PC-3 (cell line): ENCODE measurements around the gene SAT2. TPM values are rescaled to one million over a fixed set of nuclear protein-coding genes. Genes with fewer than 3 reads are reported as not detected.

Experiments
- ATAC-seq: fragments of 200-7000 bp; cut with Tn5 transposase; 2 replicates; pipeline ENCODE4 v1.9.1; 2020; ENCODE audit warnings: mild to moderate bottlenecking, moderate library complexity
- BruUV-seq: library from RNA; stranded (reverse); fragments of 400-500 nt; replicated peaks from 2 replicates; lab custom pipeline; 2021; lab: Mats Ljungman, UMichigan
- CTCF ChIA-PET: fragments of 300-600 bp; sonication (Branson Sonifier 250); formaldehyde crosslinking; loops from one replicate; lab custom pipeline; 2022; ENCODE audit warnings: antibody characterized with exemption; lab: Charles Lee
- POLR2A ChIA-PET: fragments of 300-600 bp; sonication (Branson Sonifier 250); formaldehyde crosslinking; loops from one replicate; lab custom pipeline; 2022; ENCODE audit warnings: antibody characterized with exemption; ENCODE audit not compliant: unreplicated experiment; lab: Charles Lee
- DNase-seq: peaks from one replicate; pipeline ENCODE4 v3.0.0-alpha.2; 2015
- H2AFZ ChIP-seq: fragments of 300-600 bp; sonication (generic); 2 replicates; pipeline ENCODE4 v1.6.0; 2016; ENCODE audit warnings: antibody characterized with exemption, low read length
- H3F3A ChIP-seq: fragments of 300-600 bp; sonication (generic); one replicate; pipeline ENCODE4 v1.6.0; 2017; ENCODE audit warnings: antibody characterized with exemption, low read length, control low read depth, mild to moderate bottlenecking; ENCODE audit not compliant: unreplicated experiment
- H3K27ac ChIP-seq: fragments of 300-600 bp; sonication (generic); 2 replicates; pipeline ENCODE4 v1.5.1; 2016; ENCODE audit warnings: mild to moderate bottlenecking, low read length
- H3K27me3 ChIP-seq: fragments of 300-600 bp; sonication (generic); 2 replicates; pipeline ENCODE4 v1.6.1; 2016; ENCODE audit warnings: low read length, mixed read lengths
- H3K36me3 ChIP-seq: fragments of 300-600 bp; sonication (generic); 2 replicates; pipeline ENCODE4 v1.6.1; 2016; ENCODE audit warnings: low read depth, mixed run types, low read length, mixed read lengths
- H3K4me1 ChIP-seq: fragments of 300-600 bp; sonication (generic); 2 replicates; pipeline ENCODE4 v1.5.1; 2016; ENCODE audit warnings: low read length; ENCODE audit not compliant: insufficient read depth
- H3K4me2 ChIP-seq: fragments of 300-600 bp; sonication (generic); 2 replicates; pipeline ENCODE4 v1.6.0; 2016; ENCODE audit warnings: low read length
- H3K4me3 ChIP-seq: fragments of 300-600 bp; sonication (generic); 2 replicates; pipeline ENCODE4 v1.5.1; 2016; ENCODE audit warnings: mild to moderate bottlenecking, low read length, mixed read lengths
- H3K79me2 ChIP-seq: fragments of 300-600 bp; sonication (generic); 2 replicates; pipeline ENCODE4 v1.6.1; 2017; ENCODE audit warnings: low read length, mixed read lengths
- H3K9ac ChIP-seq: fragments of 300-600 bp; sonication (generic); 2 replicates; pipeline ENCODE4 v1.6.0; 2016; ENCODE audit warnings: mild to moderate bottlenecking, low read length
- H3K9me2 ChIP-seq: fragments of 300-600 bp; sonication (generic); replicated peaks from 2 replicates; pipeline ENCODE4 v1.6.1; 2016; ENCODE audit warnings: mixed run types, low read length, mixed read lengths
- H3K9me3 ChIP-seq: fragments of 300-600 bp; sonication (generic); 2 replicates; pipeline ENCODE4 v1.6.1; 2016; ENCODE audit warnings: low read length, mixed read lengths
- H4K20me1 ChIP-seq: fragments of 300-600 bp; sonication (generic); 2 replicates; pipeline ENCODE4 v1.6.1; 2016; ENCODE audit warnings: low read length, mixed read lengths
- EZH2 ChIP-seq: fragments of 300-600 bp; sonication (generic); IDR thresholded peaks from one replicate; pipeline ENCODE4 v1.6.1; 2017; ENCODE audit warnings: antibody characterized with exemption, mild to moderate bottlenecking, low read length; ENCODE audit not compliant: unreplicated experiment
- EZH2phosphoT487 ChIP-seq: fragments of 300-600 bp; sonication (generic); IDR thresholded peaks from 2 replicates; pipeline ENCODE4 v1.6.1; 2018; ENCODE audit warnings: mild to moderate bottlenecking, antibody characterized with exemption, low read length, borderline replicate concordance
- intact Hi-C: fragments of 100-400 bp; cut with micrococcal nuclease; formaldehyde crosslinking; loops from 2 replicates; pipeline ENCODE4 v1.9.0; 2023
- total RNA-seq: library from RNA; depleted of rRNA; stranded (reverse); fragments of >200 nt; gene quantifications from 2 replicates; pipeline ENCODE4 v1.2.3, GENCODE V29; 2014
- TF ChIP-seq, protein P1 (sequence below): fragments of 300-600 bp; sonication (generic); conservative IDR thresholded peaks from 2 replicates; pipeline ENCODE4 v1.5.1; 2017; ENCODE audit warnings: antibody characterized with exemption, low read depth, mild to moderate bottlenecking, low read length

The SAT2 gene
- total RNA-seq, 1 experiment from 2014 or later: 33.1 TPM

DNA sequence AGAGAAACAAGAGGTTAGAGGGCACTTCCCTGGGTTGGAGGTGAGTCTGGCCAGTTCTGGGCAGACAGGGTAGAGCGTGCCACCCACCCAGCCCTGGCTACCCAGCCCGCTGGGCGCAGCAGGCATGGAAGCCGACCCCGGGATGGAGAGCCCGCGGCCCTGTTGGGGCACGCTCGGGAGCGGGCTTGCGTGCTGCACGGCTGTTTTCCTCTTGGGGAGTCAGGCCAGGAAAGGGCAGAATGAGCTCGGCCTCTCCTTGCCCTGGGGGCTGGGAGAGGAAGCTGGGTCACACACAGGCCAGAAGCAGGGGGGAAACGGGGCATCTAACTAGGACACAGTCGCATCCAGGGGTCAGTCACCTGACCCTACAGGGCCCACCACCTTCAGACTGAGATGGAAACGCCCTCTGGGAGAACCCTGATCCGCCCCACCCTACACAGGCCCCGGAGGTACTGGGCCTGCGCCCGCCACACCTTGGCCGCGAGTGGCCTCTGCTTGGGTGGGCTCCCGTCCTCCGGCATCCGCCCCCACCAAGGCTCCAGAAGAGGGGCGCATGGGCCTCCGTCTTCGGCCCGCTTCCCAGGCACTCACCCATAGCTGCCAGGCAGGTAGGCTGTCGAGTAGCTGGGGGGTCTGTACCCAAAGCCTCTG is 38.9 kb downstream of the SAT2 start:
- Histone ChIP-seq H3K9me2 (no peaks in the 10 kb centered on the region), H3K79me2 (peaks cover 35% of the 10 kb centered on the region), H3K4me3 (no peak overlapping the region; the same call in 1 of the 2 replicates), H3K27ac (peak overlapping the region; percentile 70), H3F3A (no peaks in the 10 kb centered on the region), H3K27me3 (no peaks in the 10 kb centered on the region), H2AFZ (no peak overlapping the region), H3K36me3 (peaks cover 3% of the 10 kb centered on the region; the same call in 1 of the 2 replicates), H3K4me1 (peaks cover 51% of the 10 kb centered on the region), H3K9ac (peak overlapping the region; percentile 25; the same call in 1 of the 2 replicates), H4K20me1 (no peaks in the 10 kb centered on the region), H3K9me3 (no peaks in the 10 kb centered on the region), H3K4me2 (peak overlapping the region; percentile 69)
- no peak for TF ChIP-seq EZH2phosphoT487
- no peak for TF ChIP-seq EZH2
- TF ChIP-seq, protein P1, sequence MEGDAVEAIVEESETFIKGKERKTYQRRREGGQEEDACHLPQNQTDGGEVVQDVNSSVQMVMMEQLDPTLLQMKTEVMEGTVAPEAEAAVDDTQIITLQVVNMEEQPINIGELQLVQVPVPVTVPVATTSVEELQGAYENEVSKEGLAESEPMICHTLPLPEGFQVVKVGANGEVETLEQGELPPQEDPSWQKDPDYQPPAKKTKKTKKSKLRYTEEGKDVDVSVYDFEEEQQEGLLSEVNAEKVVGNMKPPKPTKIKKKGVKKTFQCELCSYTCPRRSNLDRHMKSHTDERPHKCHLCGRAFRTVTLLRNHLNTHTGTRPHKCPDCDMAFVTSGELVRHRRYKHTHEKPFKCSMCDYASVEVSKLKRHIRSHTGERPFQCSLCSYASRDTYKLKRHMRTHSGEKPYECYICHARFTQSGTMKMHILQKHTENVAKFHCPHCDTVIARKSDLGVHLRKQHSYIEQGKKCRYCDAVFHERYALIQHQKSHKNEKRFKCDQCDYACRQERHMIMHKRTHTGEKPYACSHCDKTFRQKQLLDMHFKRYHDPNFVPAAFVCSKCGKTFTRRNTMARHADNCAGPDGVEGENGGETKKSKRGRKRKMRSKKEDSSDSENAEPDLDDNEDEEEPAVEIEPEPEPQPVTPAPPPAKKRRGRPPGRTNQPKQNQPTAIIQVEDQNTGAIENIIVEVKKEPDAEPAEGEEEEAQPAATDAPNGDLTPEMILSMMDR: no peak
- no peak for DNase-seq
- BruUV-seq: no TSS peak
- ATAC-seq: no peak
- intact Hi-C loops: no loop called here
- ChIA-PET CTCF (interaction anchor here (1.1 kb wide), 1 partner anchor 99 kb away, joined by 4 read pairs; the partner anchor contains the start of genes TP53 and WRAP53), POLR2A (no interaction called here)

DNA sequence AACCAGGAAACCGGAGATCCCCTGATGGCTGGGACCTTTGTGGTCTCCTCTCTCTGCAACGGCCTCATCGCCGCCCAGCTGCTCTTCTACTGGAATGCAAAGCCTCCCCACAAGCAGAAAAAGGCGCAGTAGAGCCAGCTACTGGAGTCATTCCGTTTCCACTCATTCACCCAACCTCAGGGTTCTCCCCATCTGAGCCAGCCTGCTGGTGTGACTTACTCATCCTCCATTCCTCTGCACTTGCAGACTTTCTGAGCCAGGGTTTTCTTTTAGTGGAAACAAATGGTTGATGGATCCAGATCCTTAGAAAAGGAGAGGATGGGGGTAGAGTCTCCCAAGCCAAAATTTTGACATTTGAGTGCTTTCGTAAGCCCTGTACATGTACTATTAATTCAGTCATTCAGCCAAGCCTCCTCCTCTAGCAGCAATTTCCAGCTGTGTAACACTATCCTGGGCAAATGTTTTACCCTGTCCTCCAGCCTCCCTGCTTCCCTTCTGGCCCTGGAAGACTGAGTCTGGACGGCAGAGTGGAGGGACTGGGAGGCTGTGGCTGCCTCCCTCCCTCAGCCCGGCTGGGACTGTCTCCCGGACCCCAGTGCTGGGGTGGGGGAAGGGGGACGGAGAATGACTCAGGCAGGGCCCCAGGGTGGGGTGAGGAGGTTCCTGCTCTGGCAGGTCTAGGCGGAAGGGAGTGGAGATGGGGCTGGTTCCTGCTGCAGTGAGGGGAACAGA is 40.0 kb downstream of the SAT2 start:
- H2AFZ ChIP-seq: no peak overlapping the region
- DNase-seq: peak; percentile 45
- TF ChIP-seq EZH2phosphoT487 (no peak), EZH2 (no peak)
- no peaks in the 10 kb centered on the region; the same call in 1 of the 2 replicates for H3K36me3 ChIP-seq
- no TSS peak for BruUV-seq
- no peaks in the 10 kb centered on the region for H4K20me1 ChIP-seq
- CTCF ChIA-PET: no interaction called here
- H3K4me3 ChIP-seq: peak overlapping the region; percentile 30; the same call in 1 of the 2 replicates
- intact Hi-C loops: no loop called here
- no peaks in the 10 kb centered on the region for H3K9me3 ChIP-seq
- peak overlapping the region; percentile 69 for H3K4me2 ChIP-seq
- H3K9ac ChIP-seq: peak overlapping the region; percentile 25; the same call in 1 of the 2 replicates
- peaks cover 58% of the 10 kb centered on the region for H3K4me1 ChIP-seq
- H3F3A ChIP-seq: no peaks in the 10 kb centered on the region
- H3K27ac ChIP-seq: peak overlapping the region; percentile 70
- POLR2A ChIA-PET: interaction anchor here (0.6 kb wide), 1 partner anchor 13 kb away, joined by 4 read pairs; no protein-coding TSS in a partner anchor
- H3K27me3 ChIP-seq: no peaks in the 10 kb centered on the region
- H3K9me2 ChIP-seq: no peaks in the 10 kb centered on the region
- peaks cover 42% of the 10 kb centered on the region for H3K79me2 ChIP-seq
- ATAC-seq: peak; percentile 45

GRCh38 chr17:7586673-7587419 is 40.8 kb downstream of the SAT2 start:
- H4K20me1 ChIP-seq: no peaks in the 10 kb centered on the region
- CTCF ChIA-PET: no interaction called here
- H3K4me1 ChIP-seq: peaks cover 58% of the 10 kb centered on the region
- H3K9me2 ChIP-seq: no peaks in the 10 kb centered on the region
- H3K27ac ChIP-seq: no peak overlapping the region
- H3K79me2 ChIP-seq: peaks cover 49% of the 10 kb centered on the region
- no peaks in the 10 kb centered on the region for H3K27me3 ChIP-seq
- DNase-seq (peak; percentile 19), ATAC-seq (no peak)
- no peak overlapping the region for H3K9ac ChIP-seq
- no peaks in the 10 kb centered on the region for H3F3A ChIP-seq
- TF ChIP-seq EZH2phosphoT487: no peak
- TF ChIP-seq, protein P1: 0 out of 2 replicates have a peak, but pooled peaks have one; percentile 29
- H3K4me2 ChIP-seq: 0 out of 2 replicates have a peak overlapping the region, but pooled peaks have one; percentile 69
- no peaks in the 10 kb centered on the region for H3K9me3 ChIP-seq
- no peak overlapping the region for H3K4me3 ChIP-seq
- no TSS peak for BruUV-seq
- no peak overlapping the region for H2AFZ ChIP-seq
- H3K36me3 ChIP-seq: no peaks in the 10 kb centered on the region; the same call in 1 of the 2 replicates
- intact Hi-C loops: no loop called here
- POLR2A ChIA-PET: interaction anchor here (0.6 kb wide), 1 partner anchor 13 kb away, joined by 4 read pairs; no protein-coding TSS in a partner anchor
